ENCODE results near the gene CPXM1.

DNA sequence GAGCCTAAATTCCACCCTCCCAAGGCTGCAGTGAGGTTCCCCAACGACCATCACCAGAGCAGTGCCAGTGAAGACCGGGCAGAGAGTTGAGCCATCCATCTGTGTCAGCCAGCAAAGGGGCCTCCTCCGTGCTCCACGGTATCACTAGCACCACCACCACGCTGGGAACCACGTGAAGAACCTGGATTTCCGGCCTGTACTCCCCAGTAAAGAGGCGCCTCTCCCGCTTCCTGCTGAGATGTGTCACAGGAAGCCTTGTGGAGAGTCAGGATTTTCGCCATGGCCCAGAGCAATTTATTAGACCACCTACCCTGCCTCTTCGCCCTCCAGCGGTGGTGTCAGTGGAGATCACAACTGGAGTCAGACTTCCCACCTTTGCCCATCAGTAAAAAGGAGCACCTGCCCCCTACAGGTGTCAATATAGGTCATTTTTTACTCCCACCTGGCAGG is 28.8 kb downstream of the CPXM1 start:
- TF ChIP-seq MYNN (IDR thresholded peaks at IDR 0.05) (no peak), MYNN (CRISPR knock-in tag; IDR thresholded peaks at IDR 0.05) (no peak), SMARCA4 (IDR thresholded peaks at IDR 0.05) (no peak), KAT8 (IDR thresholded peaks at IDR 0.05; ENCODE audit: low read depth) (no peak), ZNF780A (CRISPR knock-in tag; IDR thresholded peaks at IDR 0.05) (no peak), TEAD4 (IDR thresholded peaks at IDR 0.05; ENCODE audit: low read length) (no peak), TEAD4 (CRISPR knock-in tag; IDR thresholded peaks at IDR 0.05; ENCODE audit: borderline replicate concordance) (no peak), GTF2F1 (IDR thresholded peaks at IDR 0.05; ENCODE audit: low read depth, low read length) (no peak), MYC (IDR thresholded peaks at IDR 0.05; ENCODE audit: low read depth, low read length) (no peak), MYC (CRISPR knock-in tag; IDR thresholded peaks at IDR 0.05; ENCODE audit: borderline replicate concordance, low read depth) (no peak), CBX3 (IDR thresholded peaks at IDR 0.05; ENCODE audit: borderline replicate concordance in 1 of 2, low read length in 2 of 2) (no peak)
- TF ChIP-seq, protein P1, sequence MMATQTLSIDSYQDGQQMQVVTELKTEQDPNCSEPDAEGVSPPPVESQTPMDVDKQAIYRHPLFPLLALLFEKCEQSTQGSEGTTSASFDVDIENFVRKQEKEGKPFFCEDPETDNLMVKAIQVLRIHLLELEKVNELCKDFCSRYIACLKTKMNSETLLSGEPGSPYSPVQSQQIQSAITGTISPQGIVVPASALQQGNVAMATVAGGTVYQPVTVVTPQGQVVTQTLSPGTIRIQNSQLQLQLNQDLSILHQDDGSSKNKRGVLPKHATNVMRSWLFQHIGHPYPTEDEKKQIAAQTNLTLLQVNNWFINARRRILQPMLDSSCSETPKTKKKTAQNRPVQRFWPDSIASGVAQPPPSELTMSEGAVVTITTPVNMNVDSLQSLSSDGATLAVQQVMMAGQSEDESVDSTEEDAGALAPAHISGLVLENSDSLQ (IDR thresholded peaks at IDR 0.05): 0 out of 2 replicates have a peak, but pooled peaks have one; percentile 22

All from K562 (cell line).